Measurements from ENCODE around the gene NLGN1. TPM values are rescaled to one million over a fixed set of nuclear protein-coding genes. Genes with fewer than 3 reads are reported as not detected.

NLGN1 gene
- total RNA-seq, 4 donors from 2014 or later = 12.9 to 20.9 (median 18.0) TPM

GRCh38 chr3:173659972-173660371, 262.4 kb downstream of the NLGN1 start:
- 66% methylated on average over 2 of the region's 2 CpGs for WGBS
- Histone ChIP-seq H3K4me3 (no peak overlapping the region), H3K27me3 (no peaks in the 10 kb centered on the region), H3K36me3 (no peaks in the 10 kb centered on the region), H3K9me3 (no peaks in the 10 kb centered on the region), H3K4me1 (peaks cover 0 to 5% (median 2%) of the 10 kb centered on the region in 4 donors), H3K27ac (replicated peaks in 1 of 4) (no peak overlapping the region)
- intact Hi-C loops (cut with DNase I) = no loop called here
- no peak for DNase-seq (ENCODE audit: extremely low spot score)
- TF ChIP-seq CTCF (IDR thresholded peaks at IDR 0.05) = no peak
- no peak for TF ChIP-seq POLR2A (IDR thresholded peaks at IDR 0.05; ENCODE audit: low read depth)
- no peak for TF ChIP-seq EP300 (IDR thresholded peaks at IDR 0.05)
- no peak for TF ChIP-seq POLR2AphosphoS5 (IDR thresholded peaks at IDR 0.05)

GRCh38 chr3:173660645-173661299, 263.2 kb downstream of the NLGN1 start:
- 55% methylated on average over 3 of the region's 3 CpGs for WGBS
- intact Hi-C loops (cut with DNase I) = no loop called here
- Histone ChIP-seq H3K9me3 (no peaks in the 10 kb centered on the region), H3K27ac (replicated peaks in 1 of 4) (no peak overlapping the region), H3K4me3 (no peak overlapping the region), H3K36me3 (no peaks in the 10 kb centered on the region), H3K27me3 (no peaks in the 10 kb centered on the region), H3K4me1 (peaks cover 0 to 5% (median 2%) of the 10 kb centered on the region in 4 donors)
- no peak for TF ChIP-seq CTCF (IDR thresholded peaks at IDR 0.05)
- no peak for TF ChIP-seq POLR2AphosphoS5 (IDR thresholded peaks at IDR 0.05)
- no peak for TF ChIP-seq POLR2A (IDR thresholded peaks at IDR 0.05; ENCODE audit: low read depth)
- no peak for TF ChIP-seq EP300 (IDR thresholded peaks at IDR 0.05)
- no peak for DNase-seq (ENCODE audit: extremely low spot score)

- no peak for TF ChIP-seq EP300 (IDR thresholded peaks at IDR 0.05)
- TF ChIP-seq POLR2A (IDR thresholded peaks at IDR 0.05; ENCODE audit: low read depth) = no peak
- no peak for TF ChIP-seq CTCF (IDR thresholded peaks at IDR 0.05)
- TF ChIP-seq POLR2AphosphoS5 (IDR thresholded peaks at IDR 0.05) = no peak
- no peaks in the 10 kb centered on the region for H3K27me3 ChIP-seq
- H3K9me3 ChIP-seq = no peaks in the 10 kb centered on the region
- 79% methylated on average over 1 of the region's 1 CpG for WGBS
- no peak overlapping the region for H3K27ac ChIP-seq (replicated peaks in 1 of 4)
- H3K4me3 ChIP-seq = no peak overlapping the region
- no peak for DNase-seq (ENCODE audit: extremely low spot score)
- peaks cover 0 to 5% (median 2%) of the 10 kb centered on the region in 4 donors for H3K4me1 ChIP-seq
- H3K36me3 ChIP-seq = no peaks in the 10 kb centered on the region
- intact Hi-C loops (cut with DNase I) = no loop called here
Observed at GRCh38 chr3:173663696-173664111, 266.2 kb downstream of the NLGN1 start.

- no peak for TF ChIP-seq CTCF (IDR thresholded peaks at IDR 0.05)
- no peak for TF ChIP-seq EP300 (IDR thresholded peaks at IDR 0.05)
- no peak for TF ChIP-seq POLR2A (IDR thresholded peaks at IDR 0.05; ENCODE audit: low read depth)
- no peak for TF ChIP-seq POLR2AphosphoS5 (IDR thresholded peaks at IDR 0.05)
- intact Hi-C loops (cut with DNase I) = no loop called here
- H3K4me1 ChIP-seq = no peaks in the 10 kb centered on the region
- no peak for DNase-seq (ENCODE audit: extremely low spot score)
- H3K36me3 ChIP-seq = no peaks in the 10 kb centered on the region
- no peaks in the 10 kb centered on the region for H3K27me3 ChIP-seq
- no peak overlapping the region for H3K27ac ChIP-seq (replicated peaks in 1 of 4)
- H3K4me3 ChIP-seq = no peak overlapping the region
- WGBS = 68% methylated on average over 1 of the region's 1 CpG
- no peaks in the 10 kb centered on the region for H3K9me3 ChIP-seq
Observed at GRCh38 chr3:173676094-173676493, 278.6 kb downstream of the NLGN1 start.
